CD4-positive, alpha-beta T cell treated with Interleukin-17A for 1 hour (primary cell): ENCODE data around the gene DSC3.
A peak's percentile ranks its signal among the peaks of the same experiment; 100 is the strongest.
"Not testable (repeated sequence)": the region's sequence is repeated elsewhere in the genome, so short reads cannot be mapped to it uniquely, and the experiment has no call there.

Experiments
- DNase-seq: peaks from one replicate; pipeline ENCODE4 v3.0.0-alpha.2; 2020

The DSC3 gene

DNA sequence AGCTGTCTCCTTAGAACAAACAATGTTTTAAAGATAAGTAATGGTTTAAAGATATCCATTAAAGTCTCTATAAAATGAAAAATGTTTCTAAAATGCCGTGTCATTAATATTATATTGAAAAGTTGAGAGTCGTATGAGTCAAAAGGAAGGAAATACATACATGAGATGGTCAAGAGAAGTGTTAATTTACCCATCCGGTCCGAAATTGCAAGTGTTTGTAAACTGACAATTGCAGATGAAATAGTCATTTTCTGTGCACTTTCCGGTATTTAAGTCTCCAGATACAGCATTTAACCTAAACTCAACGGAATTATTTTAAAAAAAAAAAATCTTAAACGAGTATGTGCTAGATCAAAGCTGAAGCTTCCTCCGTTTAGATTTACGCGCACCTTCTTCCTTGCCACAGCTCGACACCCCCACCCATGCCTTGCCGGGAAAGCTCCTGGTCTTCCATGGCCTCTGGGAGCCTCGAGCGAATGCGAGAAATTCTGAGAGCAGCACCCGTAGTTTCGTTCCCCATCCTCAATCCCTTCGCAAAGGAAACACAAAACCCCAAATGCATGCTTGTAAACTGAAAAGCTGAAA lies 1.8 kb downstream of the DSC3 start:
- DNase-seq = no peak

DNA sequence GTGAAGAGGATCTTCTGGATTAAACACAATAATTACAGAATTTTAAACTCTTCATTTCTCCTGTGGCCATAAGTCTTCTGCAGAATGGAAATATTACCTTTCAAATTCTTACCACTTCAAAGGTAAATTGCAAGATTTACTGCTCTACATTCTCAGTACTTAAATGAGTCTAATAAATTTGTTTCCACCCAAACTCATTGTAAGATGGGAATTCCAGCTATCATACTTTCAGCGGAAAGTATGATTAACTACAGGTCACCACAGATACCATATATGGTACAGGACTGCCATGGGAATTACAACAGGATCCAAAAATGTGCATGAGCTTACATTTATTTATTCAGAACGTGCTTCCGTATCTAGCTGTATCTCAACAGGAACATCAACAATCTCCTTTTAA lies 3.1 kb downstream of the DSC3 start:
- DNase-seq = no peak

DNA sequence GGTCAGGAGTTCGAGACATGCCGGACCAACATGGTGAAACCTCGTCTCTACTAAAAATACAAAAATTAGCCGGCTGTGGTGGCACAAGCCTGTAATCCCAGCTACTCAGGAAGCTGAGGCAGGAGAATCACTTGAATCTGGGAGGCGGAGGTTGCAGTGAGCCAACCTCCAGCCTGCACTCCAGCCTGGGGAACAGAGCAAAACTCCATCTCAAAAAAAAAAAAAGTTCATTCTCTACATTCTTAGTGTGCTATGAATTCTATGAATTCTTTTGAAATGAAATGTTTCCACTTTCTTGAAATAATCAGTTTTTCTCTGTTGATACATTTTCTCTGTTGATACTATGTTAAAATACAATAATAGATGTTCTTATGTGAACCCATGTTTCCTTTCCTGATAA lies 4.9 kb downstream of the DSC3 start:
- not testable (repeated sequence) for DNase-seq

DNA sequence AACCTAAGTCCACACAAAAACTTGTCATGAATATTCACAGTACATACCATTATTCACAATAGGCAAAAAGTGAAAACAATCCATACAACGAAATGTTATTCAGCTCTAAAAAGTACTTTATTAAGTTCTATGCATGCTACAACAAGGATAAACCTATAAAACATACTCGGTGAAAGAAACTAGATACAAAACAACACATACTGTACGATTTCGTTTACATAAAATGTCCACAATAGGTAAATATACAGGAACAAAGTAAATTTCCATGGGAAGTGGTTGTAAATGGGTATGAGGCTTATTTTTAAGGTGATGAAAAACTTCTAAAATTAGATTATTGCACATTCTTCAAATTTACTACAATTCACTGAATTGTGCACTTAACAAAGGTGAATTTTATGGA lies 8.0 kb downstream of the DSC3 start:
- no peak for DNase-seq

DNA sequence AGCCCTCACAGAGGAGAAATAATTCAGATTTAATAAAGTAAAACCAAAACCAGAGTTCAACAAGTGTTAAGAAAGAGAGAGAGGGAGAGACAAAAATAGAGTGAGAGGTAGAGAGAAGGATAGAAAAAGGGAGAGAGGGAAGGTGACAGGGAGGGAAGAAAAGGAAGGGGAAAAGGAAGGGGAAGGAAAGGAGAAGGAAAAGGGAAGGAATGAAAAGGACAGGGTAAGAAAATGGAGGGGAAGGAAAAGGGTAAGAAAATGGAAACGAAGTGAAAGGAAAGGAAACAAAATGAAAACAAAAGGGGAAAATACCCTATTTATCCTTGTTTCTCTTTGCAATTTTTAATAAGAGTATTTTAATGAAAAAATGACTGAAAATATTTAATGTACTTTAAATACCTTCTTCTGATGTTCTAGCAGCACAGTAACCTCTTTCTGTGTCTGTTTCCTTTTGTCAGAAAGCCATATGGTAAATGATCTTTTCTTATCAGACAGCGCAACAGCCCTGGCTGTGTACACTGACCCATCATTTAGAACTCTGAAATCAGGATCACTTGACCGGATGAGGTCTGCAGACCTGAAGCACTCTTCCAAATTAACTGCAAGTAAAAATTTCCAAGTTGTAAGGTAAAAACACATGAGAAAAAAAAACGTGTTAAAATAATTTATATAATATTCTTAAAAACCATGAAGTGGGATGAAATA lies 11.8 kb downstream of the DSC3 start:
- DNase-seq = no peak

DNA sequence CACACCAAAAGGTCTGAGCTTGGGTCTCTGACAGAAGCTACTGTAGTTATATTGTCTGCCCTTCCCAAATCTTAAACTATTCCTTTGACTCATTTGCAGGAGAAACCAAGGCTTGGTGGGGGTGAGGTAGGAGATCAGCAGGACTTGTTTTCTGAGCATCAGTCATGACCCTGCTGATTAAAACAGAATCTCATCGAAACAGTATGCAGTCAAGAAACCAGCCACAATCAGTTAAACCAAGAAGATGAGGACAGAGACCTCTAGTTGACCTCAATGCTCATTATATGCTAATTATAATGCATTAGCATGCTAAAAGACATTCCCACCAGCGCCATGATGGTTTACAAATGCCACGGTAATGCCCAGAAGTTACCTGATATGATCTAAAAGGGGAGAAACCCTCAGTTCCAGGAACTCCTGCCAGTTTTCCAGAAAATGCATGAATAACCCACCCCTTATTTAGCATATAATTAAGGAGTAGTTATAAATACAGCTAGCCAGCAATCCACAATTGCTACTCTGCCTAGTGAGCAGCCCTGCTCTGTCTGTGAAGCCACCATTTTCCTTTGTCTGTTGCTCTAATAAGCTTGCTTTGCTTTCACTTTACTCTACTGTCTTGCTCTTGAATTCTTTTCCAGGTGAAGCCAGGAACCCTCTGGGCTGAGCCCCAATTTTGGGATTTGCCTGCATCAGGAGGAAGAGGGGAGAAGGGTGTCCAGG lies 26.7 kb downstream of the DSC3 start:
- DNase-seq = no peak

DNA sequence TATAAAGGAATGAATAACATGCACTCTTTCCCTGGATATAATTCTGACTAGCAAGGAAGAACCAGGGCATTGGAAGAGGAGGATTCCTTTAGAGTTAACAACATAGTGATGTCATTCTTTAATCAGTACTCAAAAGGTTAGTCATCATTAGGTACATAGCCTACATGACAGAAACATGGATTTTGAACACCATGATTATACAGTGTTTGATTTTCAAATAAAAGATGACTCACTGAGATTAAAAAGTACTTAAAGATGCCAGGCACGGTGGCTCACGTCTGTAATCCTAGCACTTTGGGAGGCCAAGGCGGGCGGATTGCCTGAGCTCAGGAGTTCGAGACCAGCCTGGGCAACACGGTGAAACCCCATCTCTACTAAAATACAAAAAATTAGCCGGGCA lies 31.1 kb downstream of the DSC3 start:
- DNase-seq = not testable (repeated sequence)

DNA sequence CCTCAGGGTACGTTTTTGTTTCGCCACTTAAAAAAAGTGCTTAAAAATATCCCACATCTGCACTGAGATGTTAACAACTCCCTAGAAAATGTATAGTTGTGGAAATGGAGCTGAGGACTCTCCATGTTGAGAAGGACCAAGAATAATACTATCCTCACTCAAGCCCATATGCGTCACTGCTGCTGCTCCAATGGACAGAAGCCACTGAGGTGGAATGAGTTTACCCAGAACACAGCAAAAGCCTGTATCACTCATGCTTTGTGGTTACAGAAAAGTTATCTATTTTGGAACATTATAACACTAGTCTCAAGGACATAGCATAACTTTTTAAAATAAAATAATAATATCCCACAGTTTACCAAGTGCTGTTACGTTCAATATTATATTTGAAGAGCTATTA lies 31.9 kb downstream of the DSC3 start:
- no peak for DNase-seq

DNA sequence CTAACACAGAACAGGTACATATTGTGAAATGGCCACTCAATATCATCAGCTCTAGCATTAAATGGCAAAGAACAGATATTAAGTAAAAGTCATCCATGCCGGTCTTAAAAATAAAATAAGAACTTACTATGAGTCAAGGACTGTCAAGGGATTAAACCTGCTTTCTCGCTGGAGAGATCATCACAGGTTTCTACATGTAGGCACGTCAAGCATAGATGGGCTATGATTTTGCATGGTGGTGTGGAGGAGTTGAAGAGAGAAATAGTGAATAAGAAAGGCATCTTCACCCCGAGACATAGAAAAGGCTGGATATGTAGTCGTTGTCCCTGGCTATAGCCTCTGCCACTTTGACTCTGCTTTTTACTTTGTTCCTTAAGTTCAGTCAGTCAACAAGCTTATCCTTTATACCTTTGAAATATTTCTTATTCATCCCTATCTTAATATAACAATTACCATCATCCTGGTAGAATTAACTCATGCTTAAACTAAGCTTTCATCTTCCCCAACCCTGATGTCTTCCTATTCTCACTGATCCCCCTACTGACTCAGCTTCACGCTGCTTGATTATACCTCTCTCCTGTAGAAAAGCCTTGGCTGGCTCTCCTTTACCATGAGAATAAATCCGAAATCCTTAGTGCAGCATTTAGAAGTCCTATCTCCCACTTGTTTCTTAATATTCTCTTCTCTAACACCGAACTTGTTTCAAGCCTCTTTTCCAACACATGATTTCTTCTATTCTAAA lies 42.5 kb downstream of the DSC3 start:
- DNase-seq = no peak

DNA sequence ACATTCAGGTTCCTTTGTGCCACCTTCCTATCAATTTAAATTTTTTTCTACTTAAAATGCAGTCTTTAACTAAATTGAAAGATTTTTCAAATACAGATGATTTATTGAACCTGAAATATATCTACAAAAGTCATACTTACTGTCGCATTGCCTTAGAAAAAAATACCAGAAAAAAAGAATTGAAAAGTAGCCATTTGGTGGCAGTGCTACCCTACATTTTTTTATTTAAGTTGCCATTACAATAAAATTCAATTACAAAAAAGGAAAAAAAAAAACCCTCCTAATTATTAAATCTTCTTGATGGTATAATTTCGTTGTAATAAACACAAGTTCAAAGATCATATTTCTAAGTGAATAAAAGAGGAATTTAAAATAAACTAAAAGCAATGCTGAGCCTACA lies 43.4 kb downstream of the DSC3 start:
- DNase-seq = no peak

DNA sequence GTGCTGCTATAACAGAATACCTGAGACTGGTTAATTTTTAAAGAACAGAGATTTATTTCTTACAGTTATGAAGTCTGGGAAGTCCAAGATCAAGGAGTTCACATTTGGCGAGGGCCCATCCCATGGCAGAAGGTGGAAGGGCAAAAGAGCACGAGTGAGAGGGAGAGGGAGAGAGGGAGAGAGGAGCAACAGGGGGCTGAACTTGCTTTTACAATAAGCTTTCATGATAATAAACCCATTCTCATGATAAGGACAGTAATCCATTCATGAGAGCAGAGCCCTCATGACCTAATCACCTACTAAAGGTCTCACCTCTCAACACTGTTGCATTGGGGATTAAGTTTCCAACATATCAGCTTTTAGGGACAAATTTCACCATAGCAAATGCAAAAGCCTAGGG lies 45.3 kb downstream of the DSC3 start:
- DNase-seq = no peak

DNA sequence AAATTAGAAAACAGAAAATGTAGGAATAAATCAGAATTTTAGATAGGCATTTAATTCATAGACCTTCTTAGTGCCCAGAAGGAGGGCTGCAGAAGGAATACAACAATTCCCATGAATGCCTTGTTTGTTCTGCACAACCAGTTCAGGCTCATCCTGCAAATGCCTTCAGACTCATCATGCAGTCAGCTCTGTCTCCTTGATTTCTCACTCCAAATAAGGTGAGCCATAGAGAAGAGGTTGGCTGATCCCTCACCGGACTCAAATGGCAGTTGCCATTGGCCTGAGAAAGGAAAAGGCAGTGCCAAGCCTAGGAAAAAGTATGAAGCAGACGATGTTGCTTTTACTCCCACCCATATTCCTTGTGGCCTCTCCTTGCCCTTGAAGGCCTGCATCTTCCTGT lies 50.3 kb downstream of the DSC3 start:
- no peak for DNase-seq

DNA sequence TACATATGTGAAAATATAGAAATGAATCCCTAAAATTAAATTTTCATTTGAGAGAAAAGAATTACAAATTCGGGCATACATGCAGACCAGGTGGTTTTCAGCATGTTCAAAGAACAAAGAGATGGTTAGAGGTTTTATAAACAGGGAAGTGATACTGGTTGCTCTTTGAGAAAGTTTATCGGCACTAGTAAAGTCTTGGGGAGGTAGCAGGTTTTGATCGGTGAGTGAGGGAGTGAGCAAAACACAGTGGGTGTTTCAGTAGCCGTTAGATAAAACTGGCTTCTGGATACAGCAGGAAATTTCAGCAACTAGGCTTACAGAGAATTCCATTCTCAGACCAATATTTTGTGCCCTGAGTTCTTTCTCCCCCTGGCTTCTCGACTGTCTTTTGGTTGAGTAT lies 51.1 kb downstream of the DSC3 start:
- DNase-seq = no peak

DNA sequence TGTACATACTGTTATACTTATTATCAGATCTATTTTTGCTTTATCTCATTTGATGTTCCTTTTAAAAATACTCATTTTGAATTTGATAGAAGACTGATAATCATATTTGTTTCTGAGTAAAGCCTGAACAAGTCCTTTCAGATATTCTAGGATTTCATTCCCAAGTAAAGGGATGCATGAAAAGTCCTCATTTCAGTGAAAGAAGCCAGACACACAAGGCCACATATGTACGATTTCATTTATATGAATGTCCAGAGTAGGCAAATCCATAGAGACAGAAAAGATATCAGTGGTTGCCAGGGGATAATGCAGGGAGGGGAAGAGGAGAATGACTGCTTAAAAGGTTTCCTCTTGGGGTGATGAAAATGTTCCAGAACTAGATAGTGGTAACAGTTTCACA lies 53.4 kb downstream of the DSC3 start:
- no peak for DNase-seq

DNA sequence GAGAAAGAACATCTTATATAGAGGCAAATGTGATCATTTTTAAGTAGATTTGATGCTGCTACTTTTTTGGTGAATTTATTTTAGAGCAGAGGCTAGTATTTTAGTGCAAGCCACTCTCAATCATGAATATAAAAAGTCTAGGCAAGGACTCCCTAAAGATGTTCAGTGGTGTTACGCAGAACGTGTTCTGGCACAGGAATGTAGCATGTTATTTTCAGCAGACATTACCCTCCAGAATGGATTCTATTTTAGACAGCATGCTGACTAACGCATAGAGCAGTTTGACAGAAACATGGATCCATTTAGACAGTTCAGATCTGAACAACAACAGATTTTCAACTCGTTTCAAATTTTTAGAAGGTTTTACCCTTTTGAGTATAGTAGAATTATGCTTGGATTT lies 54.1 kb downstream of the DSC3 start:
- DNase-seq = no peak

DNA sequence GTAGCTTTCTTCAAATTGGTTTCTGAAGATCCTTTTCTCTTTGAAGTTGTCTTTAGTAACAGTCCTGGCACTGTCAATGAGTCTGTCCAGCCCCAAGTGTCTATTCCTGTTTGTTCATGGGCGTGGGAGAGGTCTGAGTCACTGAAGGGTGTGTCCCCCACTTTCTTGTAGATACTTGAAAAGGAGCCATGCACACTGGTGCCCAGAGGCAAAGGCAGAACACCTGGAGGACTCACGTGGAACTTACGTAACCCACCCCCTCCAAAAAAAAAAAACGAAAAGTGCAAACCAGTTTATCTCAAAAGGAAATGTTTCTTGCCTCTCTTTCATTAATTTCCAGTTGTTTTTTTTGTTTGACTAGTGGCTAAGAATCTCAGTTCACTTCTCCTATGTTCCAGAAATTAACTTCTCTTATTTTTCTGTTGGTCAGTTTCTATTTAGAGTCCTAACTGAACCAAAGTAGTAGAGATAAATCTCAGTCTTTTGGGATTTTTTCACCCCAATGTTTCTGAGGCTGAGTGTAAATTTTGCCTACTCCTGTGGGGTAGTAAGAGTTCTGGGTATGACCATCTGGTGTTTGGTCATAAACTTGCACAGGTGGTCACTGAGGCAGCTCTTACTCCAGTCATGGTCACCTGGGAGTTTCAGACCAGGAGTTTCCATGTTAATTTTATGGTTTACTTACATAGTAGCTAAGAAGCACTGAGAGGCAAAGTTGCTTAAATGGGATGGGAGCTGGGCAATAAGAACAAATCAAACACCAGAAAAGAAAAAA lies 54.9 kb downstream of the DSC3 start:
- DNase-seq = no peak

DNA sequence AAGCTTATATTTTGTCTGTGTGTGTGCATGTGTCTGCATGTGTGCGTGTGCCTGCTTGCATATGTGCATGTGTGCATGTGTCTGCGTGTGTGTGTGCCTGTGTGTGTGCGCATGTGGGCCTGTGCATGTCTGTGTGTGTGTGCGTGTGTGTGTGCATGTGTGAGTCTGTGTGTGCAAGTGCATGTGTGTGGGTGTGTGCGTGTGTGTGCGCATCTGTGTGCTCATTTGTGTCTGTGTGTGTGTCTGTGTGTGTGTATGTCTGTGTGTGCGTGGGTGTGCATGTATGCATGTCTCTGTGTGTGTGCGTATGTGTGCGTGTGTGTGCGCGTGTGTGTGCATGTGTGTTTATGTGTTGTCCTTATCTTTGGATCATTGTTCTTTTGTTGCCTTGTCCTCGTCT lies 56.8 kb downstream of the DSC3 start:
- DNase-seq = no peak

DNA sequence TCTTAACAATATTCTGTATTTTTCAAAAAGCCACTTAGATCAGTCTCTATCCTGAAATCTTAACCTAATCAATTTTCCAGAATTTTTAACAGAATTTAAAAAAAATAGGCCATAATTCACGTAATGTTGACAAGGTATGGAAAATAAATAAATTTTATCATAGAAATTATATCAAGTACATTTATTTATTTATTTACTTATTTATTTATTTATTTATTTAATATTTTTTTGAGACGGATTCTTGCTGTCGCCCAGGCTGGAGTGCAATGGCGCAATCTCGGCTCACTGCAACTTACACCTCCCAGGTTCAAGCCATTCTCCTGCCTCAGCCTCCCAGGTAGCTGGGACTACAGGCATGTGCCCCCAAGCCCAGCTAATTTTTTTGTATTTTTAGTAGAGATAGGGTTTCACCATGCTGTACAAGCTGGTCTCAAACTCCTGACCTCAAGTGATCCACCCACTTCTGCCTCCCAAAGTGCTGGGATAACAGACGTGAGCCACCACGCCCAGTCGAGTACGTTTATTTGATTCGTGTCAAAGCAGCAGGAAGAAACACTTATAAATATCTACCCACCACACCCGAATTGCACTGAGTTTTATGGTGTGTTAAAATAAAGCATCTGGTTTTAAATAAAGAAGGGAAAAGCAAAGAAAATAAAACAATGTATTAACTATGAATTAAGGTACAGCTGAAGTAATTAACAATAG lies 60.1 kb downstream of the DSC3 start:
- DNase-seq = no peak

DNA sequence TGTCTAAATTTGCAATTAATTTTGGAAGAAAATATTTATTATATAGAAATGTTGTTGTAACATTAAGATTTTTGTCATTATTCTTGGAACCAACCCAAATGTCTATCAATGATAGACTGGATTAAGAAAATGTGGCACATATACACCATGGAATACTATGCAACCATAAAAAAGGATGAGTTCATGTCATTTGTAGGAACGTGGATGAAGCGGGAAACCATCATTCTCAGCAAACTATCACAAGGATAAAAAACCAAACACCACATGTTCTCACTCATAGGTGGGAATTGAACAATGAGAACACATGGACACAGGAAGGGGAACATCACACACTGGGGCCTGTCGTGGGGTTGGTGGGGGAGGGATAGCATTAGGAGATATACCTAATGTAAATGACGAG lies 64.5 kb downstream of the DSC3 start:
- not testable (repeated sequence) for DNase-seq

DNA sequence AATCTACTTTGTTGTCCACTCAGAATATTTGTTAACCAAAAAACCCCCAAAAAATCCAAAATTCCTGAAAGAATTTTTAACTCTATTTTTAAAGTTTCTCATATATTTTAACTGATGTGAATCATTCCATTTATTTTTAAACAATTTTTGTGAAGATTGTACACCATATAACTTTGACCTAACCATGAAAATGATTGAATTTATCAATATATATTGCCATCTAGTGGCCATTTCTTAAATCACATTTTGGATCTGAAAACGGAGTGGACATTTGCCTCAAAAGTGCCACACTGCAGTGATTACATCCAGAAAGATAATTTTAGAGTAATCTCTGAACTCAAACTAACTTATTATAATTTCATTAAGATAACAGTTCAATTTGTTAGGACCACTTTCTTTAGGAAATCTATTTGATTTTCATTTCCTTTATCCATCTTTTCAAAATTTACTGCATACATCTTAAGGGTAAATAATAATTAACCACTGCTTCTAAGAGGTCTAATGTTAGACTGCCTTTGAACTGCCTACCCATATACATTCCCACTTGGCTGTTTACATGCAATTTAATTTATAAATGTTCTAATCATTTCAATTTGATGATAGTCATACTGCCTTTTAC lies 71.1 kb downstream of the DSC3 start:
- DNase-seq = peak; percentile 25

DNA sequence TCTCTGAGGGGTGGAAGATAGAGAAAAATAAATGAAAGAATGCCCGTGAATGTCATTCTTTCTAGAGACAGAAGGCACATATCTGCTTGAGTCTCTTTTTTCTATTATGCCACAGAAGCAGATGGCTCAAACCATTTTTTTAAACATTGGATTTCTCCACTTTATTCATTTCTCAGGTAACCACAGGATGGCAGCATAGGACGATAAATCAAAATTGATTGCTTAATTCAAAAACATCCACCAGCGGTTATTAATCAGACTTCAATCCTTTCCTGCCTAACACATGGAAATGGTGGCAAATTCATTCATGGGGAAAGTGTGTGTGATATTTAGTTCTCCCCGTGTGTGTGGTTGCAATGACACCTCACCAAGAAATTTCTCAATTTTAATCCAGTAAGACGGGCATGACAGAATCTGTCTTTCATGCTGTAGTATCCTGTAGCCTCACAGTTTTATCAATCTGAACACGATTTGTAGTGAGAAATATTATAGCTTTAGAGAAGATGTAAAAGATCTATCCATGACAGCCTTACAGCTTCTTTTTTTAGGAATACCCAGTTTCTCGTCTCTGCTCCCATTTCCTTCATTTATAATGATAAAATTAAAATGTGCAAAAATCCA lies 72.2 kb downstream of the DSC3 start:
- no peak for DNase-seq
